GM23338 (cell line): ENCODE data around the gene FGD3. TPM values are rescaled to one million over a fixed set of nuclear protein-coding genes. Genes with fewer than 3 reads are reported as not detected.

ENCODE experiments used
- CREB1 ChIP-seq: fragments of 250-450 bp; sonication (Bioruptor Pico); IDR thresholded peaks from 2 replicates; pipeline ENCODE4 v1.5.0; 2020; ENCODE audit warnings: low read depth, mild to moderate bottlenecking, moderate library complexity
- EZH2 ChIP-seq: fragments of 200-600 bp; sonication (generic); IDR thresholded peaks from one replicate; pipeline ENCODE4 v1.8.0; 2017; ENCODE audit warnings: antibody characterized with exemption, mild to moderate bottlenecking, low read depth; ENCODE audit not compliant: unreplicated experiment
- JUNB ChIP-seq: IDR thresholded peaks from one replicate; pipeline ENCODE4 v1.6.1; 2016; ENCODE audit warnings: antibody characterized with exemption; ENCODE audit not compliant: unreplicated experiment
- POLR2AphosphoS5 ChIP-seq: IDR thresholded peaks from 2 replicates; pipeline ENCODE4 v1.6.1; 2016; ENCODE audit warnings: antibody characterized with exemption, low read depth
- STAT1 ChIP-seq: IDR thresholded peaks from one replicate; pipeline ENCODE4 v1.6.1; 2016; ENCODE audit warnings: antibody characterized with exemption; ENCODE audit not compliant: unreplicated experiment
- ZNF114 ChIP-seq: fragments of 250-450 bp; sonication (Bioruptor Pico); IDR thresholded peaks from 2 replicates; pipeline ENCODE4 v1.5.0; 2020; ENCODE audit warnings: mild to moderate bottlenecking, moderate library complexity
- ZNF331 ChIP-seq: fragments of 250-450 bp; sonication (Bioruptor Pico); IDR thresholded peaks from 2 replicates; pipeline ENCODE4 v1.5.0; 2020; ENCODE audit warnings: low read depth, mild to moderate bottlenecking, moderate library complexity
- ZNF462 ChIP-seq: fragments of 250-450 bp; sonication (Bioruptor Pico); IDR thresholded peaks from 2 replicates; pipeline ENCODE4 v1.5.0; 2020; ENCODE audit warnings: mild to moderate bottlenecking, moderate library complexity
- polyA plus RNA-seq: library from polyadenylated mRNA; unstranded; fragments of >200 nt; fragmentation: Nextera tagmentation; extraction: Ambion mirVana; gene quantifications from 2 replicates; pipeline ENCODE4 v1.2.1, GENCODE V29; 2016
- total RNA-seq: library from RNA; depleted of rRNA; stranded (reverse); fragments of >200 nt; shearing (Covaris generic); gene quantifications from 2 replicates; pipeline ENCODE4 v1.2.3, GENCODE V29; 2014
- TF ChIP-seq, protein P1 (sequence below): IDR thresholded peaks from one replicate; pipeline ENCODE4 v1.6.1; 2018; ENCODE audit warnings: antibody characterized with exemption; ENCODE audit not compliant: unreplicated experiment
- TF ChIP-seq, protein P2 (sequence below): IDR thresholded peaks from 2 replicates; pipeline ENCODE4 v1.6.1; 2016; ENCODE audit warnings: antibody characterized with exemption

FGD3 gene
- total and polyA plus RNA-seq, 2 experiments from 2014 or later = 0.95 to 1.7 TPM

- TF ChIP-seq ZNF462 (no peak), EZH2 (no peak), POLR2AphosphoS5 (no peak), JUNB (no peak), ZNF331 (no peak), ZNF114 (CRISPR knock-in tag) (no peak), CREB1 (CRISPR knock-in tag) (no peak), STAT1 (no peak)
- TF ChIP-seq, protein P1, sequence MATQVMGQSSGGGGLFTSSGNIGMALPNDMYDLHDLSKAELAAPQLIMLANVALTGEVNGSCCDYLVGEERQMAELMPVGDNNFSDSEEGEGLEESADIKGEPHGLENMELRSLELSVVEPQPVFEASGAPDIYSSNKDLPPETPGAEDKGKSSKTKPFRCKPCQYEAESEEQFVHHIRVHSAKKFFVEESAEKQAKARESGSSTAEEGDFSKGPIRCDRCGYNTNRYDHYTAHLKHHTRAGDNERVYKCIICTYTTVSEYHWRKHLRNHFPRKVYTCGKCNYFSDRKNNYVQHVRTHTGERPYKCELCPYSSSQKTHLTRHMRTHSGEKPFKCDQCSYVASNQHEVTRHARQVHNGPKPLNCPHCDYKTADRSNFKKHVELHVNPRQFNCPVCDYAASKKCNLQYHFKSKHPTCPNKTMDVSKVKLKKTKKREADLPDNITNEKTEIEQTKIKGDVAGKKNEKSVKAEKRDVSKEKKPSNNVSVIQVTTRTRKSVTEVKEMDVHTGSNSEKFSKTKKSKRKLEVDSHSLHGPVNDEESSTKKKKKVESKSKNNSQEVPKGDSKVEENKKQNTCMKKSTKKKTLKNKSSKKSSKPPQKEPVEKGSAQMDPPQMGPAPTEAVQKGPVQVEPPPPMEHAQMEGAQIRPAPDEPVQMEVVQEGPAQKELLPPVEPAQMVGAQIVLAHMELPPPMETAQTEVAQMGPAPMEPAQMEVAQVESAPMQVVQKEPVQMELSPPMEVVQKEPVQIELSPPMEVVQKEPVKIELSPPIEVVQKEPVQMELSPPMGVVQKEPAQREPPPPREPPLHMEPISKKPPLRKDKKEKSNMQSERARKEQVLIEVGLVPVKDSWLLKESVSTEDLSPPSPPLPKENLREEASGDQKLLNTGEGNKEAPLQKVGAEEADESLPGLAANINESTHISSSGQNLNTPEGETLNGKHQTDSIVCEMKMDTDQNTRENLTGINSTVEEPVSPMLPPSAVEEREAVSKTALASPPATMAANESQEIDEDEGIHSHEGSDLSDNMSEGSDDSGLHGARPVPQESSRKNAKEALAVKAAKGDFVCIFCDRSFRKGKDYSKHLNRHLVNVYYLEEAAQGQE = no peak
- TF ChIP-seq, protein P2, sequence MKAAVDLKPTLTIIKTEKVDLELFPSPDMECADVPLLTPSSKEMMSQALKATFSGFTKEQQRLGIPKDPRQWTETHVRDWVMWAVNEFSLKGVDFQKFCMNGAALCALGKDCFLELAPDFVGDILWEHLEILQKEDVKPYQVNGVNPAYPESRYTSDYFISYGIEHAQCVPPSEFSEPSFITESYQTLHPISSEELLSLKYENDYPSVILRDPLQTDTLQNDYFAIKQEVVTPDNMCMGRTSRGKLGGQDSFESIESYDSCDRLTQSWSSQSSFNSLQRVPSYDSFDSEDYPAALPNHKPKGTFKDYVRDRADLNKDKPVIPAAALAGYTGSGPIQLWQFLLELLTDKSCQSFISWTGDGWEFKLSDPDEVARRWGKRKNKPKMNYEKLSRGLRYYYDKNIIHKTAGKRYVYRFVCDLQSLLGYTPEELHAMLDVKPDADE = no peak
Observed at GRCh38 chr9:92963831-92964606, 16.7 kb downstream of the FGD3 start (continued).
